Measurements from ENCODE around the gene MANF.

DNA sequence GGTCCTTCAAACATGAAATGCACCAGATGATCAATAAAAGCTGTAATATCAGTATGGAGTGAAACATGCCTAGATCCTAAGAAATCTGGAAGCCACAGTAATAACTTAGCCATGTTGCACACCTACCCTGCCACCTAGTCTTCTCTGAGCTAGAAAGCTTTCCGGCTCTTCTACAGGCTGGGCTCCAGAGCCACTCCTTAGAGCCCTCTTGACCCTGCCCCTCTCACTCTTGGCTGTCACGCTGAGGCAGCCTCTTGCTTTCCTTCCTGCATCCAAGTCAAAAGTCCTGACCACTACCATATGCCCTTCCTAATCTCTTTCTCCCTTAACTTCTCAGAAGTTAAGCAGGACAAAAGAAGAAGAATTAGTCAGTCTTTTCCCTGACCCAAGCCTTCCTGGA, 23.7 kb downstream of the MANF start:
- TF ChIP-seq, protein P1, sequence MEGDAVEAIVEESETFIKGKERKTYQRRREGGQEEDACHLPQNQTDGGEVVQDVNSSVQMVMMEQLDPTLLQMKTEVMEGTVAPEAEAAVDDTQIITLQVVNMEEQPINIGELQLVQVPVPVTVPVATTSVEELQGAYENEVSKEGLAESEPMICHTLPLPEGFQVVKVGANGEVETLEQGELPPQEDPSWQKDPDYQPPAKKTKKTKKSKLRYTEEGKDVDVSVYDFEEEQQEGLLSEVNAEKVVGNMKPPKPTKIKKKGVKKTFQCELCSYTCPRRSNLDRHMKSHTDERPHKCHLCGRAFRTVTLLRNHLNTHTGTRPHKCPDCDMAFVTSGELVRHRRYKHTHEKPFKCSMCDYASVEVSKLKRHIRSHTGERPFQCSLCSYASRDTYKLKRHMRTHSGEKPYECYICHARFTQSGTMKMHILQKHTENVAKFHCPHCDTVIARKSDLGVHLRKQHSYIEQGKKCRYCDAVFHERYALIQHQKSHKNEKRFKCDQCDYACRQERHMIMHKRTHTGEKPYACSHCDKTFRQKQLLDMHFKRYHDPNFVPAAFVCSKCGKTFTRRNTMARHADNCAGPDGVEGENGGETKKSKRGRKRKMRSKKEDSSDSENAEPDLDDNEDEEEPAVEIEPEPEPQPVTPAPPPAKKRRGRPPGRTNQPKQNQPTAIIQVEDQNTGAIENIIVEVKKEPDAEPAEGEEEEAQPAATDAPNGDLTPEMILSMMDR (IDR thresholded peaks at IDR 0.05; ENCODE audit: low read length), result no peak
- no peak for TF ChIP-seq EZH2phosphoT487 (IDR thresholded peaks at IDR 0.05; ENCODE audit: low read length)
